Mucosa of descending colon (tissue), 3 donors: ENCODE results near the gene TTC13. TPM values are rescaled to one million over a fixed set of nuclear protein-coding genes. Genes with fewer than 3 reads are reported as not detected.

Experiments
- ATAC-seq: fragments of 200-7000 bp; cut with Tn5 transposase; one replicate; pipeline ENCODE4 v1.9.1; 2020; ENCODE audit warnings: mild to moderate bottlenecking, moderate library complexity
- DNase-seq, 3 donors: peaks; one replicate each; pipeline ENCODE4 v3.0.0-alpha.2; 2020
- H3K36me3 ChIP-seq: fragments of 200-600 bp; one replicate; pipeline ENCODE4 v1.8.0; 2021; ENCODE audit warnings: low read depth, mild to moderate bottlenecking
- H3K4me1 ChIP-seq: fragments of 200-600 bp; one replicate; pipeline ENCODE4 v1.8.0; 2021; ENCODE audit warnings: low read depth, mild to moderate bottlenecking
- H3K4me3 ChIP-seq: fragments of 200-600 bp; one replicate; pipeline ENCODE4 v1.8.0; 2021; ENCODE audit warnings: mild to moderate bottlenecking
- H3K9me3 ChIP-seq: fragments of 200-600 bp; one replicate; pipeline ENCODE4 v1.8.0; 2021; ENCODE audit warnings: mild to moderate bottlenecking
- intact Hi-C, 2 donors: fragments of 100-400 bp; cut with DNase I in 1 of 2; cut with micrococcal nuclease in 1 of 2; formaldehyde crosslinking; loops; one replicate each; pipeline versions ENCODE4 v1.11.0 to v1.11.1; 2022; cut with DNase I, micrococcal nuclease
- total RNA-seq, 3 donors: library from RNA; stranded (reverse); fragmentation: NEBNext Ultra II Directional in 2 of 3; extraction: Animal tissue kit (Norgen Biotek cat#: 25700) in 2 of 3; gene quantifications; one replicate each; pipeline versions ENCODE4 v1.2.1 to v1.2.4, GENCODE V29; 2021 to 2023
- TF ChIP-seq, protein P1 (sequence below): fragments of 200-600 bp; IDR thresholded peaks from one replicate; pipeline ENCODE4 v1.8.0; 2022; ENCODE audit warnings: antibody characterized with exemption, mild to moderate bottlenecking
- donor health status: DM: no; HTN: no; CAD: no; lungs with moderate emphysema.
- donor health status: DM: no; HTN: no; CAD: no.
- donor health status: DM: no; HTN: yes; CAD: no.

The TTC13 gene
- total RNA-seq, 3 donors from 2014 or later = 24.0 to 39.7 (median 28.4) TPM

DNA sequence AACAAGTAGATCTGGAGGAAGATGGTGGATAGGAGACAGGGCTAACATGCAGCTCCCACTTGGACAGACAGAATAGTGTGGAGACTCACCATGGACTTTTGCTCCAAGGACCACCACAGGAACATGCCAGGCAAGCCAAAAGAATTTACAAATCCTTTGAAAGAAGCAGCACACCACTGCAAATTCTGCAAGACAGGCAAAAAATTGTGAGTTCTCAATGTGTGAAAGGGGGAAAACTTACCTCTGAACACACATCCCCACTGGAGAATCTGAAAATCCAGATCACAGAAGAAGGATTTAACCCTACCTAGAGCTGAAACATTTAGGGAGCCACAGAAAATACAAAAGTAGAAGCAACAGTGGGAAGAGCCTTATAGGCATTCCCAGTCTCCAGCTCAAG, 23.2 kb upstream of the TTC13 start:
- no peaks in the 10 kb centered on the region for H3K4me1 ChIP-seq

DNA sequence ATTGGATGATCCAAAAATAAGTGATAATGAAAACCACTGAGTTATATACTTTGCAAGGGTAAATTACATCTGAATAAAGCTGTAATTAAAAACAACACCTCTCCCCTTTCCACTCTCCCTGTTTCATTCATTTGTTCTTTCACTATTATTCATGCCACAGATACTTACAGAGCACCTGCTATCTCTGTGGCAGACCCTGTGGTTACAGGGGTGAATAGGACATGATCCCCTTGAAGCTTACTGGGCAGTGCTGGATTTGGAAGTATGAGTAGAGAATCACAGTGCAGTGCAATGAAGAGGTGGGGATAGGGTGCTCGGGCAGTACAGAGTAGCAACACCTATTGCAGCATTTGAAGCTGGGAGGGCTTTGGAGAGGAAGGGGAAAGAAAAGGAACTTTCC, 22.0 kb upstream of the TTC13 start:
- intact Hi-C loops = no loop called here
- ATAC-seq = no peak
- TF ChIP-seq, protein P1, sequence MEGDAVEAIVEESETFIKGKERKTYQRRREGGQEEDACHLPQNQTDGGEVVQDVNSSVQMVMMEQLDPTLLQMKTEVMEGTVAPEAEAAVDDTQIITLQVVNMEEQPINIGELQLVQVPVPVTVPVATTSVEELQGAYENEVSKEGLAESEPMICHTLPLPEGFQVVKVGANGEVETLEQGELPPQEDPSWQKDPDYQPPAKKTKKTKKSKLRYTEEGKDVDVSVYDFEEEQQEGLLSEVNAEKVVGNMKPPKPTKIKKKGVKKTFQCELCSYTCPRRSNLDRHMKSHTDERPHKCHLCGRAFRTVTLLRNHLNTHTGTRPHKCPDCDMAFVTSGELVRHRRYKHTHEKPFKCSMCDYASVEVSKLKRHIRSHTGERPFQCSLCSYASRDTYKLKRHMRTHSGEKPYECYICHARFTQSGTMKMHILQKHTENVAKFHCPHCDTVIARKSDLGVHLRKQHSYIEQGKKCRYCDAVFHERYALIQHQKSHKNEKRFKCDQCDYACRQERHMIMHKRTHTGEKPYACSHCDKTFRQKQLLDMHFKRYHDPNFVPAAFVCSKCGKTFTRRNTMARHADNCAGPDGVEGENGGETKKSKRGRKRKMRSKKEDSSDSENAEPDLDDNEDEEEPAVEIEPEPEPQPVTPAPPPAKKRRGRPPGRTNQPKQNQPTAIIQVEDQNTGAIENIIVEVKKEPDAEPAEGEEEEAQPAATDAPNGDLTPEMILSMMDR = no peak

More for the DNA sequence above, 23.2 kb upstream of the TTC13 start:
- H3K36me3 ChIP-seq = peaks cover 8% of the 10 kb centered on the region
- intact Hi-C loops = no loop called here
- ATAC-seq (no peak), DNase-seq (no peak)
- TF ChIP-seq, protein P1 = no peak
- H3K4me3 ChIP-seq = no peak overlapping the region
- peaks cover 19% of the 10 kb centered on the region for H3K9me3 ChIP-seq

DNA sequence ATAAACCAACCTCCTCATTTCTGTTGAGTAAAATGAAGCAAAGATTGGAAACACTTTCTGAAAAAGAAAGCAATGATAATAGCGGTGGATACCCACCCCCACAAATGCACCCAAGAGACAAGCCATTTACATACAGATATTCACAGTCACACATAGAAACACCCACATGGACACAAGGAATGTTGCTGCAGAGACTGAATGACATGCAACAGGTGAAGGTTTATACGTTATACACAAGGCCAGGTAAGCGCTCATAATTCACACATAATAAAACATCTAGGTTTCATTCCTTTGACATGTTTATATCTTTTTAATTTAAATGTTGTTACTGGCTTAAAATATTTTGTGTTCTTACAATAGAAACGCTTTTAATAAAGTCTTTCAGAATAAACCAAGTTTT, 21.5 kb upstream of the TTC13 start:
- H3K4me3 ChIP-seq = no peak overlapping the region
- no peaks in the 10 kb centered on the region for H3K4me1 ChIP-seq
- TF ChIP-seq, protein P1 = no peak
- no peak for ATAC-seq
- H3K36me3 ChIP-seq = peaks cover 8% of the 10 kb centered on the region
- H3K9me3 ChIP-seq = peaks cover 13% of the 10 kb centered on the region
- intact Hi-C loops = no loop called here
- no peak for DNase-seq

More for the DNA sequence above, 22.0 kb upstream of the TTC13 start:
- DNase-seq = no peak
- Histone ChIP-seq H3K9me3 (peaks cover 14% of the 10 kb centered on the region), H3K4me1 (no peaks in the 10 kb centered on the region), H3K4me3 (no peak overlapping the region), H3K36me3 (peaks cover 8% of the 10 kb centered on the region)

DNA sequence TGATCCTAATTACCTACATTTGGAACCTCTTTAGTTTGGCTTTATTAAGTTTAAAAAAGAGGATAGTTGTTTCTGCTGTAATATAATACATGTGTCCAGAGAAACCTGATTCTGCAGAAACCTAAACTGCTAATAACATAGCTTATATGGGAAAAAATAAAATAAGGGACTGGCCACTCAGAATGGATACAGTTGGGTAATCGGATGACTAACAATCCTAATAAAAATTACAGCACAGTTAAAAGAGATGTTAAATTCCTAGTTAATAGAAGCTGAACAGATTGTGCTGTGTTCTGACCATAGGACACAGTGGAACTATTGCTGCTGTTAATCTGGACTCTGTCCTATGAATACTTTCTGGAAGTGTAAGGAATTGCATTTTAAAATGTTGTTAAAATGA, 16.2 kb upstream of the TTC13 start:
- Histone ChIP-seq H3K4me3 (no peak overlapping the region), H3K4me1 (no peaks in the 10 kb centered on the region), H3K36me3 (peaks cover 8% of the 10 kb centered on the region), H3K9me3 (no peaks in the 10 kb centered on the region)
- ATAC-seq (no peak), DNase-seq (no peak)
- intact Hi-C loops = no loop called here
- TF ChIP-seq, protein P1 = no peak

DNA sequence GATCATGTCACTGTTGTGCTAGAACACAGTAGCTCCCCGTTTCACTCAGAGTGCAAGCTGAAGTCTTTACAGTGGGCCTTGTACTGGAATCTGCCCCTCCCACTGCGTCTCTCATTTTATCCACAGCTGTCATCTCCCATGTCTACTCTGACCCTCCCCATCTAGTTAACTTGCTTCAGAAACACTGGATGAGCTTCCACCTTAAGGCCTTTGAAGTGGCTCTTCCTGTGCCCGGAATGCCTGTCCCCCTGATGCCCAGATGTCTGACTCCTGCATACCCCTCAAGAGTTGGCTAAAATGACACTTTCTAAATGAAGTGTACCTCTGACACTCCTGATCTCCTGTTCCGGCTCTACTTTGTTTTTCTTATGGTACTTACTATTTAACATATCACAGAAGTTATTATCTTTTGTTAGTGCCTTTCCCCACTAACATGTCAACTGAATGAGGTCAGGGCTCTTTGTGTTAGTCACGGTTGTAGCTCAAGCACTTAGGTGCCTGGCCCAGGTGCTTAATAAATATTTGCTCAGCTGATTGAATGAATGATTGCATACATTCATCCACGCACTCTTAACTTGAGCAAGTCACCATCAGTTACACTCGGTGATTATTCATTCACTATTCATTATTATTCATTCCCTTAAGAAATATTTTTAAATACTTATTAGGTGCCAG, 13.6 kb upstream of the TTC13 start:
- DNase-seq (no peak), ATAC-seq (no peak)
- no peaks in the 10 kb centered on the region for H3K36me3 ChIP-seq

More for the DNA sequence above, 13.6 kb upstream of the TTC13 start:
- Histone ChIP-seq H3K4me1 (no peaks in the 10 kb centered on the region), H3K4me3 (no peak overlapping the region), H3K9me3 (no peaks in the 10 kb centered on the region)
- intact Hi-C loops = no loop called here
- TF ChIP-seq, protein P1 = no peak
